ENCODE measurements around the gene PRIMPOL. TPM values are rescaled to one million over a fixed set of nuclear protein-coding genes. Genes with fewer than 3 reads are reported as not detected.
"Not testable (repeated sequence)": the region's sequence is repeated elsewhere in the genome, so short reads cannot be mapped to it uniquely, and the experiment has no call there.

PRIMPOL gene
- total and polyA plus RNA-seq, 12 donors, result 7.5 to 66.2 (median 12.3) TPM

DNA sequence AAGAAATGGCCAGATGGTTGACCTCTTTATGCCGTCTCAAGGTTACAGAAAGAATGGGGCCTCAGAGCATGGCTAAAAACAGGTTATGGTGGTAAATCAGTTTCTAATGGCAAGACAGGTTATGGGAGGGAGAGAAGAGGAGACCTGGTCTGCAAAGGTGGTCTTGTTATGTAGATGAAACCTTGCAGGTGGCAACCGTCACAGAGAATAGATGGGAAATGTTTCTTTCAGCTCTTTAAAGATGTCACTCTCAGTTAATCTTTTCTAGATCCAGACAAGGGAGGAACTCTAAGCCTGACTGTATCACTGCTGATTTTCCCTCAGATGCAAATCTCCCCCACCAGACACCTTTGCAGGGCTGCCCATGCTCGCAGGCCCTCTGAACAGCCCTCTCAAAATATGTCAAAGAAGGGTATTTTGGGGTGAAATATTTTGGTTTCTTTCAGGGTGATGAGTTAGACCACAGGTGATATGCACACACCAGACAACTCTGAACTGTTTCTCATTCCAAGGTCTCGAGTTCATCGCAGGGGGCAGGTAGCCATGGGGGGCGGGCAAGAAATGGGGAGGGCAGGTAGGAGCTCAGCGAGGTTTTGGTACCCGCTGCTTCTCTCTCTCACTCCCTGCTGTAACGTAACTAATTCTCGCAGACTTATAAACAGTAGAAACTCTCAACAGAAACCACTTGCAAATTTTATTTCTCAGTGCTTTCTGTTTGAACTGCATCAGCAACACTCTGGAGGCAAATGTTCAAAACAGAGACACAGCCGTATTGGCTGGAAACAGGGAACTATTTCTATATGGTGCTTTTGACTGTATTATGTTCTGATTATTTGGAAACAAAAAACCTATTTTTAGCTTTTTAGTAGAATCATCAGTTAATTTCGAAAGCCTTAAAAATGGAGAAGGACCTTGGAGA, 32.6 kb upstream of the PRIMPOL start:
- intact Hi-C loops (cut with DNase I), result no loop called here
- Histone ChIP-seq H3K4me3 (no peak overlapping the region), H3K4me1 (replicated peaks in 1 of 2) (no peaks in the 10 kb centered on the region), H3K9me3 (replicated peaks in 1 of 3) (no peaks in the 10 kb centered on the region), H3K36me3 (replicated peaks in 1 of 2) (no peaks in the 10 kb centered on the region), H3K27me3 (no peaks in the 10 kb centered on the region), H3K27ac (no peak overlapping the region)
- no peak for TF ChIP-seq POLR2A (IDR thresholded peaks at IDR 0.05)
- TF ChIP-seq, protein P1, sequence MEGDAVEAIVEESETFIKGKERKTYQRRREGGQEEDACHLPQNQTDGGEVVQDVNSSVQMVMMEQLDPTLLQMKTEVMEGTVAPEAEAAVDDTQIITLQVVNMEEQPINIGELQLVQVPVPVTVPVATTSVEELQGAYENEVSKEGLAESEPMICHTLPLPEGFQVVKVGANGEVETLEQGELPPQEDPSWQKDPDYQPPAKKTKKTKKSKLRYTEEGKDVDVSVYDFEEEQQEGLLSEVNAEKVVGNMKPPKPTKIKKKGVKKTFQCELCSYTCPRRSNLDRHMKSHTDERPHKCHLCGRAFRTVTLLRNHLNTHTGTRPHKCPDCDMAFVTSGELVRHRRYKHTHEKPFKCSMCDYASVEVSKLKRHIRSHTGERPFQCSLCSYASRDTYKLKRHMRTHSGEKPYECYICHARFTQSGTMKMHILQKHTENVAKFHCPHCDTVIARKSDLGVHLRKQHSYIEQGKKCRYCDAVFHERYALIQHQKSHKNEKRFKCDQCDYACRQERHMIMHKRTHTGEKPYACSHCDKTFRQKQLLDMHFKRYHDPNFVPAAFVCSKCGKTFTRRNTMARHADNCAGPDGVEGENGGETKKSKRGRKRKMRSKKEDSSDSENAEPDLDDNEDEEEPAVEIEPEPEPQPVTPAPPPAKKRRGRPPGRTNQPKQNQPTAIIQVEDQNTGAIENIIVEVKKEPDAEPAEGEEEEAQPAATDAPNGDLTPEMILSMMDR (IDR thresholded peaks at IDR 0.05), result no peak
- WGBS, 4 donors, result 72 to 77% (median 72%) methylated on average over 12 of the region's 12 CpGs
- no peak for DNase-seq

GRCh38 chr4:184617600-184618196, 31.8 kb upstream of the PRIMPOL start:
- 76 to 93% (median 86%) methylated on average over 9 of the region's 9 CpGs for WGBS, 4 donors
- Histone ChIP-seq H3K9me3 (replicated peaks in 1 of 3) (no peaks in the 10 kb centered on the region), H3K4me3 (no peak overlapping the region), H3K36me3 (replicated peaks in 1 of 2) (no peaks in the 10 kb centered on the region), H3K27me3 (no peaks in the 10 kb centered on the region), H3K27ac (no peak overlapping the region), H3K4me1 (replicated peaks in 1 of 2) (no peaks in the 10 kb centered on the region)
- peak in 2 of 7 donors; percentile 28 to 29 for DNase-seq
- intact Hi-C loops (cut with DNase I), result no loop called here
- TF ChIP-seq POLR2A (IDR thresholded peaks at IDR 0.05), result no peak
- TF ChIP-seq, protein P1 (IDR thresholded peaks at IDR 0.05), result no peak

DNA sequence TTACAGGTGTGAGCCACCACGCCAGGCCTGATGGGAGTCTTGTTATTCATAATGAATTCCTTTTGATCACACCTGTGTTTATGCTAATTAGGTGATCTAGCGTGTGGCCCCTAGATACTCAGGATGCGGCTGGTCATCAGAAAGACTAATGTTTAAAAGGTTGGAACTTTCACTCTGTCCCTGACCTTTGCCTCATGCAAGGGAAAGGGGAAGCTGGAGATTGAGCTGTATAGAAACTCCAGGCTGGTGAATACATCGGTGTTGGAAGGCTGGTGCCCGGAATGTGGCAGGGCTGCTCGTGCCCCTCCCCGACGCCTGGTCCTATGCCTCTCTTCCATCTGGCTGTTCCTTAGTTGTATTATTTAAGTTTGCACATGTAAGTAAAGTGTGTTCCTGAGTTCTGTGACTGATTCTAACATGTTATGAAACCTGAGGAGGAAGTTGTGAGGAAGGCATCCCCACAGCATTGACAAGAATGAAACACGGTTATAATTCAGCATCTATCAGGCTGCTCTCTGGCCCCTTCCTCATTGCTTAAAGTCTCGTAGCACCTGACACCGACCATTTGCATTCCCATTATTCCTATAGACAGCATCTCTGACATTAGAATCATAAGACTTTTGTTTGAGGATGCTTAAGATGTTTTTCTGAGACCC, 29.2 kb upstream of the PRIMPOL start:
- WGBS, 4 donors, result 82 to 91% (median 86%) methylated on average over 11 of the region's 11 CpGs
- no peaks in the 10 kb centered on the region for H3K9me3 ChIP-seq (replicated peaks in 1 of 3)
- H3K4me1 ChIP-seq (replicated peaks in 1 of 2), result no peaks in the 10 kb centered on the region
- no peaks in the 10 kb centered on the region for H3K36me3 ChIP-seq (replicated peaks in 1 of 2)
- no peaks in the 10 kb centered on the region for H3K27me3 ChIP-seq
- no peak for DNase-seq
- intact Hi-C loops (cut with DNase I), result no loop called here
- H3K27ac ChIP-seq, result no peak overlapping the region
- H3K4me3 ChIP-seq, result no peak overlapping the region
- TF ChIP-seq POLR2A (IDR thresholded peaks at IDR 0.05), result no peak
- TF ChIP-seq, protein P1 (IDR thresholded peaks at IDR 0.05), result no peak

- 79 to 88% (median 83%) methylated on average over 3 of the region's 3 CpGs for WGBS, 4 donors
Observed at GRCh38 chr4:184621518-184621917, 28.0 kb upstream of the PRIMPOL start.

GRCh38 chr4:184624504-184624903, 25.0 kb upstream of the PRIMPOL start:
- H3K4me1 ChIP-seq (replicated peaks in 1 of 2); H3K27me3 ChIP-seq; H3K4me3 ChIP-seq; H3K9me3 ChIP-seq (replicated peaks in 1 of 3); H3K27ac ChIP-seq; intact Hi-C loops (cut with DNase I); DNase-seq: not testable (repeated sequence)
- peaks cover 0 to 25% of the 10 kb centered on the region in 2 donors for H3K36me3 ChIP-seq (replicated peaks in 1 of 2)
- 96 to 98% (median 98%) methylated on average over 3 of the region's 3 CpGs for WGBS, 4 donors

More at GRCh38 chr4:184621518-184621917, 28.0 kb upstream of the PRIMPOL start:
- Histone ChIP-seq H3K27me3 (no peaks in the 10 kb centered on the region), H3K4me1 (replicated peaks in 1 of 2) (no peaks in the 10 kb centered on the region), H3K27ac (no peak overlapping the region), H3K4me3 (no peak overlapping the region), H3K36me3 (replicated peaks in 1 of 2) (no peaks in the 10 kb centered on the region), H3K9me3 (replicated peaks in 1 of 3) (no peaks in the 10 kb centered on the region)
- no peak for DNase-seq
- intact Hi-C loops (cut with DNase I), result no loop called here
- TF ChIP-seq, protein P1 (IDR thresholded peaks at IDR 0.05), result no peak
- no peak for TF ChIP-seq POLR2A (IDR thresholded peaks at IDR 0.05)

Data from adrenal gland (tissue), 12 donors.